ENCODE results near the gene MCOLN1.
A peak's percentile ranks its signal among the peaks of the same experiment; 100 is the strongest.

GRCh38 chr19:7494416-7495098 is 27.9 kb upstream of the MCOLN1 start:
- TF ChIP-seq, protein P1, sequence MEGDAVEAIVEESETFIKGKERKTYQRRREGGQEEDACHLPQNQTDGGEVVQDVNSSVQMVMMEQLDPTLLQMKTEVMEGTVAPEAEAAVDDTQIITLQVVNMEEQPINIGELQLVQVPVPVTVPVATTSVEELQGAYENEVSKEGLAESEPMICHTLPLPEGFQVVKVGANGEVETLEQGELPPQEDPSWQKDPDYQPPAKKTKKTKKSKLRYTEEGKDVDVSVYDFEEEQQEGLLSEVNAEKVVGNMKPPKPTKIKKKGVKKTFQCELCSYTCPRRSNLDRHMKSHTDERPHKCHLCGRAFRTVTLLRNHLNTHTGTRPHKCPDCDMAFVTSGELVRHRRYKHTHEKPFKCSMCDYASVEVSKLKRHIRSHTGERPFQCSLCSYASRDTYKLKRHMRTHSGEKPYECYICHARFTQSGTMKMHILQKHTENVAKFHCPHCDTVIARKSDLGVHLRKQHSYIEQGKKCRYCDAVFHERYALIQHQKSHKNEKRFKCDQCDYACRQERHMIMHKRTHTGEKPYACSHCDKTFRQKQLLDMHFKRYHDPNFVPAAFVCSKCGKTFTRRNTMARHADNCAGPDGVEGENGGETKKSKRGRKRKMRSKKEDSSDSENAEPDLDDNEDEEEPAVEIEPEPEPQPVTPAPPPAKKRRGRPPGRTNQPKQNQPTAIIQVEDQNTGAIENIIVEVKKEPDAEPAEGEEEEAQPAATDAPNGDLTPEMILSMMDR (IDR thresholded peaks at IDR 0.05) = peak in 2 of 4 experiments; percentile 30 to 31
- TF ChIP-seq POLR2A (IDR thresholded peaks at IDR 0.05) = no peak
- TF ChIP-seq POLR2AphosphoS5 (IDR thresholded peaks at IDR 0.05) = no peak
- no peak for TF ChIP-seq EP300 (IDR thresholded peaks at IDR 0.05)

Data from gastroesophageal sphincter (tissue), 3 donors.